ENCODE measurements around the gene SNURF.
"Not testable (repeated sequence)": the region's sequence is repeated elsewhere in the genome, so short reads cannot be mapped to it uniquely, and the experiment has no call there.

Gene SNURF

DNA sequence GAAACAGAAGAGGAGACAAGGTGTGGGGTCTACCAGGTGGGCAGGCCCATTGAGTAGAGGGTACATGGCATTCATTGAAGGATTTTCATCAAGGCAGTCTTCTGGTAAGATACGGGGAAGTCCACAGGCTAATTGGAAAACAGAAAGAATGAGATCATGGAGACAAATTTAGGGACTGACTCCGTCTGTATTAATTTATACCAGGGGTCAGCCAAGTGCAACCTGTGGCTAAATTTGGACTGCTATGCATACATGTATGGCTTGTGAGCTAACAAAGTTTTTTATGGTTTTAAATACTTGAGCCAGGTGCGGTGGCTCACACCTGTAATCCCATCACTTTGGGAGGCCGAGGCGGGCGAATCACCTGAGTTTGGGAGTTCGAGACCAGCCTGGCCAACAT, 21.1 kb upstream of the SNURF start:
- no peak for DNase-seq (ENCODE audit: extremely low read depth, low read depth)
- TF ChIP-seq, protein P1, sequence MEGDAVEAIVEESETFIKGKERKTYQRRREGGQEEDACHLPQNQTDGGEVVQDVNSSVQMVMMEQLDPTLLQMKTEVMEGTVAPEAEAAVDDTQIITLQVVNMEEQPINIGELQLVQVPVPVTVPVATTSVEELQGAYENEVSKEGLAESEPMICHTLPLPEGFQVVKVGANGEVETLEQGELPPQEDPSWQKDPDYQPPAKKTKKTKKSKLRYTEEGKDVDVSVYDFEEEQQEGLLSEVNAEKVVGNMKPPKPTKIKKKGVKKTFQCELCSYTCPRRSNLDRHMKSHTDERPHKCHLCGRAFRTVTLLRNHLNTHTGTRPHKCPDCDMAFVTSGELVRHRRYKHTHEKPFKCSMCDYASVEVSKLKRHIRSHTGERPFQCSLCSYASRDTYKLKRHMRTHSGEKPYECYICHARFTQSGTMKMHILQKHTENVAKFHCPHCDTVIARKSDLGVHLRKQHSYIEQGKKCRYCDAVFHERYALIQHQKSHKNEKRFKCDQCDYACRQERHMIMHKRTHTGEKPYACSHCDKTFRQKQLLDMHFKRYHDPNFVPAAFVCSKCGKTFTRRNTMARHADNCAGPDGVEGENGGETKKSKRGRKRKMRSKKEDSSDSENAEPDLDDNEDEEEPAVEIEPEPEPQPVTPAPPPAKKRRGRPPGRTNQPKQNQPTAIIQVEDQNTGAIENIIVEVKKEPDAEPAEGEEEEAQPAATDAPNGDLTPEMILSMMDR (IDR thresholded peaks at IDR 0.05; ENCODE audit: low read depth, low read length), result no peak

DNA sequence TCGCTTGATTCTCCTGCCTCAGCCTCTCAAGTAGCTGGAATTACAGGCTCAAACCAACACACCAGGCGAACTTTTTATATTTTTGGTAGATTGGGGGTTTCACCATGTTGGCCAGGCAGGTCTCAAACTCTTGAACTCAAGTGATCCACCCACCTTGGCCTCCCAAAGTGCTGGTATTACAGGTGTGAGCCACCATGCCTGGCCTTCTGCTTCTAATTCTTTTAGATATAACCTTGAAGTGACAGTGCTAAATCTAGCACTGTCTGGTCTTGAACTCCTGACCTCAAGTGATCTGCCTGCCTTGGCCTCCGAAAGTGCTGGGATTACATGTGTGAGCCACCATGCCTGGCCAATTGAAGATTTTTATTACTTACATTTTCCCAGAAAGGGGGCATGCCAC, 16.6 kb upstream of the SNURF start:
- DNase-seq (ENCODE audit: extremely low read depth, low read depth), result not testable (repeated sequence)

DNA sequence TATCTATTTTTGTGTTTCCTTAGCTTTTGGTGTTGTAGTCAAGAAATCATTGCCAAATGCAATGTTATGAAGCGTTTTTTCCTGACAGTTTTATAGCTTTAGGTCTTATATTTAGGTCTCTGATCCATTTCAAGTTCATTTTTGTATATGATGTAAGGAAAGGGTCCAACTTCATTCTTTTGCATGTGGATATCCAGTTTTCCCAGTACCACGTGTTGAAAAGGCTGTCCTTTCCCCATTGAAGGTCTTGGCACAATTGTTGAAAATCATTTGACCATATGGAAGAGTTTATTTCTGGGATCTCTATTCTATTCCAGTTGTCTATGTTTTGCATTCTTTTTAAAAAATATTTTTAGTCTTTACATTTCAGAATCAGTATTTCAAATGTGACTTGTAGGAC, 14.6 kb upstream of the SNURF start:
- TF ChIP-seq, protein P1 (IDR thresholded peaks at IDR 0.05; ENCODE audit: low read depth, low read length), result no peak
- no peak for DNase-seq (ENCODE audit: extremely low read depth, low read depth)

DNA sequence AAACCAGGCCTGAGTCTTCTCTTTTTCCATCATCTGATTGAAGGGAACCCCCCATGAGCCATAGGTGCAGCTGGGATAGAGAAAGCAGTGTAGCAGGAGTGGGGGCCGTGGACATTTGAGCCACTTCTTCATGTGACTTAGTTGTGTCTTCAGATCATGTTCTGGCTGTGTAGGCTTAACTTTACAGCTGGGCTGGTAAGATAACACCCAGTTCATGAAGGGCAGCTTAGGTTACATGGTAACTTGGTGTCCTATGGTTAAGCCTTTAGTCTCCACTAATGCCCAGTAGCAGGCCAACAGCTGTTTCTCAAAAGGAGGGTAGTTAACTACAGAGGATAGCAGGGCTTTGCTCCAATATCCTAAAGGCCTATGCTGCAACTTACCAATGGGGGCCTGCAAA, 11.4 kb upstream of the SNURF start:
- TF ChIP-seq, protein P1 (IDR thresholded peaks at IDR 0.05; ENCODE audit: low read depth, low read length), result no peak
- no peak for DNase-seq (ENCODE audit: extremely low read depth, low read depth)

DNA sequence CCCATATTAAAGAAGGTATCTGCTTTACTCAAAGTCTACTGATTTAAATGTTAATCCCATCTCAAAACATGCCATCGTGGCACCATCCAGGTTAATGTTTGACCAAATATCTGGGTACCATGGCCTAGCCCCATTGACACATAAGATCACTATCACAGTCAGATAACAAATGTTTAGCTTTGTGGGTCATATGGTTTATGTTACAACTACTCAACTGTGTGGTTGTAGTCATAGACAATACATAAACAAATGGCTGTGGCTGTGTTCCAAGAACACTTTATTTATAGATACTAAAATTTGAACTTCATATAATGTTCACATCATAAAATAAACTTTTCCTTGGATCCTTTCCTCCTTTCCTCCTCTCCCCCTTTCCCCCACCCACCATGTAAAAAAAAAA, 9.8 kb upstream of the SNURF start:
- TF ChIP-seq, protein P1 (IDR thresholded peaks at IDR 0.05; ENCODE audit: low read depth, low read length), result no peak
- no peak for DNase-seq (ENCODE audit: extremely low read depth, low read depth)

DNA sequence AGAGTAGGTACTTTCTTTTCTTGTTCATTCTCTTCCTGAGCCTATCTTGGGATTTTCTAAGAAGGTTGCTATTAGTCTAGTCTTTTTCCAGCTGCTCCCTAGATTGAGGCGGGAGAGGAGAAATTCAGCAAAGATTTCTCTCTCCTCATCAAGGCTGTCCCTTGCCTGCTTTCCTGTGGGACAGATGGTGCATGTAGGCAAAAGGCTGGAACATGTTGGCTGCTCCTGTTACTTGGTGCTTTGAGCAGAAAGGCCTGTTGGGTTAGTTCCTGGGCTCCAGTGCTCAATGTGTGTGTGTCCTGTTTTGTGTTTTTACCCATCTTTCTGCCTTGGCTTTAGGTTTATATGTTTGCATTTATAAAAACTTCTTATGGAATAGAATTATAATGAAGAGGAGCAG, 9.1 kb upstream of the SNURF start:
- TF ChIP-seq, protein P1 (IDR thresholded peaks at IDR 0.05; ENCODE audit: low read depth, low read length), result no peak
- DNase-seq (ENCODE audit: extremely low read depth, low read depth), result no peak

DNA sequence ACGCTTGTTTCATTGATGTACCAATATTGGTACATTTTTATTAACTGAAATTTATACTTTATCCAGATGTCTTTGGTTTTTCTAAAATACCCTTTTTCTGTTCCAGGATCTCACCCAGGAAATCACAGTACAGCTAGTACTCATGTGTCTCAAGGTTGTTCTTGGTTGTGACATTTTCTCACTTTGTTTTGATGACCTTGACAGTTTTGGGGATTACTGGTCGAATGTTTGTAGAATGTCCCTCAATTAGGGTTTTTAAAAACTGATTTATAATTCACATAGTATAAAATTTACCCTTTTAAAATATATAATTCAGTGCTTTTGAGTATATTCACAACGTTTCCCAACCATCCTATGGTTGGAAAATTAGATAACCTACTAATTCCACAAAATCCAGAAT, 6.3 kb upstream of the SNURF start:
- TF ChIP-seq, protein P1 (IDR thresholded peaks at IDR 0.05; ENCODE audit: low read depth, low read length), result no peak
- DNase-seq (ENCODE audit: extremely low read depth, low read depth), result no peak

DNA sequence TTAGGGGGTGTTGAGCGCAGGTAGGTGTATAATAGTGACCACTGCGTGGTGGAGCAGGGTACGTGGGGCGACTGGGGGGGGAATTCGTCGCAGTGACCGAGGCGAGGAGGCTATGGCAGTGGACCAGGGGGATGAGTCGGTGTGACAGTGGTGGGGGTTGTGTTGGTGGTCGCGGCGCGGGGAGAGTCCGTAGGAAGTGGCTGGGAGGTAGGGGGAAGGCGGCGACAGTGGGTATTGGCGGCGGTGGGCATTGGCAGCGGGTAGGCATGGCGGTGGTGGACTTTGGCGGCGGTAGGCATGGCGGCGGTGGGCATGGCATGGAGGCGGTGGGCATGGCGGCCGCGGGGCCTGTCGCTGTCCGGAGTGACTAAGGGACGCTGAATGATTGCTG, 739 bp downstream of the SNURF start:
- TF ChIP-seq, protein P1 (IDR thresholded peaks at IDR 0.05; ENCODE audit: low read depth, low read length), result no peak
- DNase-seq (ENCODE audit: extremely low read depth, low read depth), result no peak
